Stimulated activated CD8-positive, alpha-beta memory T cell treated with anti-CD3 and anti-CD28 coated beads, Interleukin-2, amount 100 ng/mL, for 48 hours (primary cell): ENCODE results near the gene CREB3L1.

ENCODE experiments used
- DNase-seq, 2 donors: peaks; one replicate each; pipeline ENCODE4 v3.0.0-alpha.2; 2020; ENCODE audit warnings: low read depth in 2 of 2

The CREB3L1 gene

GRCh38 chr11:46363455-46364005 lies 86.1 kb downstream of the CREB3L1 start:
- no peak for DNase-seq

GRCh38 chr11:46364056-46364455 lies 86.6 kb downstream of the CREB3L1 start:
- no peak for DNase-seq

GRCh38 chr11:46364791-46365190 lies 87.3 kb downstream of the CREB3L1 start:
- DNase-seq: no peak

- DNase-seq: no peak
These were observed 88.8 kb downstream of the CREB3L1 start for GRCh38 chr11:46366260-46366659.

- no peak for DNase-seq
These were observed 89.2 kb downstream of the CREB3L1 start for GRCh38 chr11:46366661-46367161.

- DNase-seq: peak; percentile 67 to 68
These were observed 89.9 kb downstream of the CREB3L1 start for GRCh38 chr11:46367244-46367915.

- no peak for DNase-seq
These were observed 90.4 kb downstream of the CREB3L1 start for GRCh38 chr11:46367916-46368267.

GRCh38 chr11:46369458-46370152 lies 92.1 kb downstream of the CREB3L1 start:
- DNase-seq: no peak

- DNase-seq: no peak
These were observed 92.8 kb downstream of the CREB3L1 start for GRCh38 chr11:46370253-46370652.
